Uterus (tissue), 2 donors: ENCODE results near the gene SMC1A.

ENCODE experiments used
- POLR2A ChIP-seq, 2 donors: fragments of 450-650 bp; IDR thresholded peaks; one replicate each; pipeline ENCODE4 v1.6.1; 2016; ENCODE audit warnings: antibody characterized with exemption in 2 of 2, mild to moderate bottlenecking in 1 of 2, moderate library complexity in 1 of 2
- TF ChIP-seq, protein P1 (sequence below), 4 experiments: fragments of 200-600 bp in 2 of 4; fragments of 450-650 bp in 2 of 4; sonication (generic) in 2 of 4; IDR thresholded peaks; one replicate each; pipeline ENCODE4 v1.5.1; 2016 to 2019; ENCODE audit warnings: antibody characterized with exemption in 4 of 4, mild to moderate bottlenecking in 2 of 4, moderate library complexity in 1 of 4

DNA sequence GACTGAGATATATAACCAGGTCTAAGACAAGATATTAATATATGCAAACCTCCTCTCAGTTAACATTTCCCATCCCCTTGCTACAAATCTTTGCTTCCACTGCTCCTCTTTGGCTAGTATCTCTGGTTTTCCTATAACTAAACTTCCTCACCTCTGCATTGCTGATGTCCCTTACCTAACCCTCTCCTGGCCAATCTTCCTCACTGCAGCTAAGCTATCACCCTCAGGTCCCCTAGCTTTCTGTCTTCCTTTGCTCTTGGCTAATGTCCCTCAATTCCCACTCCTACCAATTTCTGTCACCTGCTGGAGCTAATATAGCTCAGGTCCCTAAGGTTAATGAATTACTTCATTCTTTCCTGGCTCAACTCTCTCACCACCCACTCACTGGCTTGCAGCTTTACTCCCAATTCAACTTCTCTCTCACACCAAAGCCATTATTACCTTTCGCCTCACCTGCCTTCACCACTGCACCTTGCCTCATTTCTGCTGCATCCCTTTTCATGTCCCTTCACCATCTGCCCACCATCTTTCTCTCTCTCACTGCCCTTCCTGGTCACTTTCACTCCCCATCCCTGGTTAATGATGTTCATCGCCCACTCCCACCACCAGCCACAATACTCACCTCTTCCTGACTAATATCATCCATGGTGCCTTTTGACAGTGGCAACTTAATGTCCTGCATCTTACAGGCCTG, 26.7 kb downstream of the SMC1A start:
- TF ChIP-seq, protein P1, sequence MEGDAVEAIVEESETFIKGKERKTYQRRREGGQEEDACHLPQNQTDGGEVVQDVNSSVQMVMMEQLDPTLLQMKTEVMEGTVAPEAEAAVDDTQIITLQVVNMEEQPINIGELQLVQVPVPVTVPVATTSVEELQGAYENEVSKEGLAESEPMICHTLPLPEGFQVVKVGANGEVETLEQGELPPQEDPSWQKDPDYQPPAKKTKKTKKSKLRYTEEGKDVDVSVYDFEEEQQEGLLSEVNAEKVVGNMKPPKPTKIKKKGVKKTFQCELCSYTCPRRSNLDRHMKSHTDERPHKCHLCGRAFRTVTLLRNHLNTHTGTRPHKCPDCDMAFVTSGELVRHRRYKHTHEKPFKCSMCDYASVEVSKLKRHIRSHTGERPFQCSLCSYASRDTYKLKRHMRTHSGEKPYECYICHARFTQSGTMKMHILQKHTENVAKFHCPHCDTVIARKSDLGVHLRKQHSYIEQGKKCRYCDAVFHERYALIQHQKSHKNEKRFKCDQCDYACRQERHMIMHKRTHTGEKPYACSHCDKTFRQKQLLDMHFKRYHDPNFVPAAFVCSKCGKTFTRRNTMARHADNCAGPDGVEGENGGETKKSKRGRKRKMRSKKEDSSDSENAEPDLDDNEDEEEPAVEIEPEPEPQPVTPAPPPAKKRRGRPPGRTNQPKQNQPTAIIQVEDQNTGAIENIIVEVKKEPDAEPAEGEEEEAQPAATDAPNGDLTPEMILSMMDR (IDR thresholded peaks at IDR 0.05) = no peak
- no peak for TF ChIP-seq POLR2A (IDR thresholded peaks at IDR 0.05)
